Calu3 (cell line): ENCODE results near the gene ZFYVE9. TPM values are rescaled to one million over a fixed set of nuclear protein-coding genes. Genes with fewer than 3 reads are reported as not detected.
"Not testable (repeated sequence)": the region's sequence is repeated elsewhere in the genome, so short reads cannot be mapped to it uniquely, and the experiment has no call there.

Experiments
- BruUV-seq: library from RNA; stranded (reverse); fragments of 400-500 nt; replicated peaks from 2 replicates; lab custom pipeline; 2021; lab: Mats Ljungman, UMichigan
- CTCF ChIA-PET: fragments of 300-600 bp; sonication (Branson Sonifier 250); formaldehyde crosslinking; loops from one replicate; lab custom pipeline; 2022; ENCODE audit warnings: antibody characterized with exemption; lab: Charles Lee
- DNase-seq: peaks from one replicate; pipeline ENCODE4 v3.0.0; 2022
- H3K27ac Mint-ChIP-seq: one replicate; pipeline ENCODE4 v1.8.0; 2022; ENCODE audit warnings: mixed read lengths; ENCODE audit not compliant: unreplicated experiment
- H3K27me3 Mint-ChIP-seq: one replicate; pipeline ENCODE4 v1.8.0; 2022; ENCODE audit warnings: mixed read lengths; ENCODE audit not compliant: unreplicated experiment
- H3K36me3 Mint-ChIP-seq: one replicate; pipeline ENCODE4 v1.8.0; 2022; ENCODE audit warnings: mild to moderate bottlenecking, moderate library complexity, mixed read lengths; ENCODE audit not compliant: insufficient read depth, unreplicated experiment
- H3K4me1 Mint-ChIP-seq: one replicate; pipeline ENCODE4 v1.8.0; 2022; ENCODE audit warnings: mild to moderate bottlenecking, low read depth, mixed read lengths; ENCODE audit not compliant: unreplicated experiment
- H3K4me3 Mint-ChIP-seq: one replicate; pipeline ENCODE4 v1.8.0; 2022; ENCODE audit warnings: mild to moderate bottlenecking, low read depth, moderate library complexity, mixed read lengths; ENCODE audit not compliant: unreplicated experiment
- H3K9me3 Mint-ChIP-seq: one replicate; pipeline ENCODE4 v1.8.0; 2022; ENCODE audit warnings: low read depth, mixed read lengths; ENCODE audit not compliant: unreplicated experiment
- CTCF ChIP-seq: fragments of 200-600 bp; IDR thresholded peaks from one replicate; pipeline ENCODE4 v1.8.0; 2022; ENCODE audit warnings: antibody characterized with exemption; ENCODE audit not compliant: unreplicated experiment
- intact Hi-C: fragments of 100-400 bp; cut with micrococcal nuclease; formaldehyde crosslinking; loops from one replicate; pipeline ENCODE4 v1.10.0; 2022; ENCODE audit not compliant: unreplicated experiment
- total RNA-seq: library from RNA; stranded (reverse); gene quantifications from 2 replicates; pipeline ENCODE4 v1.2.3, GENCODE V29; 2022

Gene ZFYVE9
- total RNA-seq, 1 experiment from 2014 or later, result 13.6 TPM

DNA sequence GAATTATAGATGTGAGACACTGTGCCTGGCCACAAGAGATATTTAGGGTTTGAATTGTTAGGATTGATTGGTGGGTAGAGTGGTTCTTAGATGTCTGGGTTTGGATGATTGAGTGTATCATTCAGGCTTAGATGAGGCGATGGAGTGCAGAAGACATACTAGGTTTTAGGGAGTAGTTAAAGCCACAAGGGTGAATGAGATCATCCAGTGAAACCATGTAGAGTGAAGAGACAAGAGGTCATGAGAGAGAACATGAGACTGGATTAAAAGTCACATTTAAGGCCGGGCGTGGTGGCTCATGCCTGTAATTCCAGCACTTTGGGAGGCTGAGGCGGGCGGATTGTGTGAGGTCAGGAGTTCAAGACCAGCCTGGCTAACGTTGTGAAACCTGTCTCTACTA is 37.2 kb downstream of the ZFYVE9 start:
- H3K9me3 Mint-ChIP-seq, result peaks cover 3% of the 10 kb centered on the region
- no peak overlapping the region for H3K4me3 Mint-ChIP-seq
- H3K4me1 Mint-ChIP-seq, result peaks cover 12% of the 10 kb centered on the region
- H3K27ac Mint-ChIP-seq, result no peak overlapping the region
- intact Hi-C loops, result no loop called here
- no peak for DNase-seq
- BruUV-seq, result no TSS peak
- CTCF ChIA-PET, result no interaction called here
- H3K36me3 Mint-ChIP-seq, result no peaks in the 10 kb centered on the region
- no peaks in the 10 kb centered on the region for H3K27me3 Mint-ChIP-seq
- no peak for TF ChIP-seq CTCF

GRCh38 chr1:52180176-52180575 is 38.3 kb downstream of the ZFYVE9 start:
- CTCF ChIA-PET, result no interaction called here
- H3K27me3 Mint-ChIP-seq, result no peaks in the 10 kb centered on the region
- peaks cover 12% of the 10 kb centered on the region for H3K4me1 Mint-ChIP-seq
- no peak for DNase-seq
- no peak overlapping the region for H3K27ac Mint-ChIP-seq
- intact Hi-C loops, result no loop called here
- TF ChIP-seq CTCF, result no peak
- H3K9me3 Mint-ChIP-seq, result peaks cover 3% of the 10 kb centered on the region
- BruUV-seq, result no TSS peak
- H3K36me3 Mint-ChIP-seq, result no peaks in the 10 kb centered on the region
- no peak overlapping the region for H3K4me3 Mint-ChIP-seq

DNA sequence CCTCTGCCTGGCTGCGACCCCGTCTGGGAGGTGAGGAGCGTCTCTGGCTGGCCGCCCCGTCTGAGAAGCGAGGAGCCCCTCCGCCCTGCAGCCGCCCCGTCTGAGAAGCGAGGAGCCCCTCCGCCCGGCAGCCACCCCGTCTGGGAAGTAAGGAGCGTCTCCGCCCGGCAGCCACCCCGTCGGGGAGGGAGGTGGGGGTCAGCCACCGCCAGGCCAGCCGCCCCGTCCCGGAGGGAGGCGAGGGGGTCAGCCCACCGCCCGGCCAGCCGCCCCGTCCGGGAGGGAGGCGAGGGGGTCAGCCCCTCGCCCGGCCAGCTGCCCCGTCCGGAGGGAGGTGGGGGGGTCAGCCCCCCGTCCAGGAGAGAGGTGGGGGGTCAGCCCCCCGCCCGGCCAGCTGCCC is 39.9 kb downstream of the ZFYVE9 start:
- H3K4me3 Mint-ChIP-seq, H3K9me3 Mint-ChIP-seq, BruUV-seq, DNase-seq, intact Hi-C loops, H3K36me3 Mint-ChIP-seq, CTCF ChIA-PET, H3K27ac Mint-ChIP-seq, H3K27me3 Mint-ChIP-seq: not testable (repeated sequence)
- peaks cover 12% of the 10 kb centered on the region for H3K4me1 Mint-ChIP-seq

GRCh38 chr1:52182328-52182727 is 40.4 kb downstream of the ZFYVE9 start:
- CTCF ChIA-PET, intact Hi-C loops, H3K27ac Mint-ChIP-seq, H3K27me3 Mint-ChIP-seq, BruUV-seq, H3K36me3 Mint-ChIP-seq, H3K9me3 Mint-ChIP-seq, DNase-seq, H3K4me3 Mint-ChIP-seq: not testable (repeated sequence)
- peaks cover 12% of the 10 kb centered on the region for H3K4me1 Mint-ChIP-seq

DNA sequence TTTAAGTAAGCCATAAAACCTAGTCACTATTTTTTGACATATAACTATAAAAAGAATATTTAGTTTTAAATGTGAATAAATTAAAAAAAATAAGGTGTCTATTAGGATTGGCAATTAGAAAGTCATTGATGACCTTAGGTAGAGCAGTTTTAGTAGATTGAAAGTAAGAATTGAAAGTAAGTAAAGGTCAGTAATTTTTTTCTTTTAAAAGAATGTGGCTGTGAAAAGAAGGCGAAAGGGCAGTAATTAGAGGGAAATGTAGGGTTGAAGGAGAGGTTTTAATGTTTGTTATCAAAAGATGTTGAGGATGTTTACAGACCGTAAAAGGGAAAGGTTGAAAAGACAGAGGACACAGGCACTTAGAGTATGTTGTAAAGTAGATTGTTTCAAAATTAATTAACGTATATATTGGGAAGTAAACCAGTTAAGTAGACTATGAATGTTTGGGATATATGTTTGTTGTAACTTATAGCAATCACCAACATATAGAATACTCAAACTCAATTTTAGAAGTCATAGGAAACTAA is 41.0 kb downstream of the ZFYVE9 start:
- Mint-ChIP-seq H3K4me1 (peaks cover 12% of the 10 kb centered on the region), H3K36me3 (no peaks in the 10 kb centered on the region), H3K27me3 (no peaks in the 10 kb centered on the region), H3K27ac (no peak overlapping the region), H3K9me3 (no peaks in the 10 kb centered on the region), H3K4me3 (no peak overlapping the region)
- intact Hi-C loops, result no loop called here
- TF ChIP-seq CTCF, result no peak
- CTCF ChIA-PET, result no interaction called here
- no TSS peak for BruUV-seq
- no peak for DNase-seq
